DOHH2 (cell line): ENCODE data around the gene GET4.

Experiments
- CTCF ChIP-seq: fragments of 200-600 bp; sonication (generic); IDR thresholded peaks from one replicate; pipeline ENCODE4 v1.5.1; 2014; ENCODE audit warnings: antibody characterized with exemption, mild to moderate bottlenecking, low read depth, low read length; ENCODE audit not compliant: poor library complexity, severe bottlenecking
- EZH2phosphoT487 ChIP-seq: fragments of 200-600 bp; sonication (generic); IDR thresholded peaks from 2 replicates; pipeline ENCODE4 v1.6.1; 2017; ENCODE audit warnings: borderline replicate concordance, mild to moderate bottlenecking, antibody characterized with exemption, low read length, moderate library complexity, mixed read lengths

DNA sequence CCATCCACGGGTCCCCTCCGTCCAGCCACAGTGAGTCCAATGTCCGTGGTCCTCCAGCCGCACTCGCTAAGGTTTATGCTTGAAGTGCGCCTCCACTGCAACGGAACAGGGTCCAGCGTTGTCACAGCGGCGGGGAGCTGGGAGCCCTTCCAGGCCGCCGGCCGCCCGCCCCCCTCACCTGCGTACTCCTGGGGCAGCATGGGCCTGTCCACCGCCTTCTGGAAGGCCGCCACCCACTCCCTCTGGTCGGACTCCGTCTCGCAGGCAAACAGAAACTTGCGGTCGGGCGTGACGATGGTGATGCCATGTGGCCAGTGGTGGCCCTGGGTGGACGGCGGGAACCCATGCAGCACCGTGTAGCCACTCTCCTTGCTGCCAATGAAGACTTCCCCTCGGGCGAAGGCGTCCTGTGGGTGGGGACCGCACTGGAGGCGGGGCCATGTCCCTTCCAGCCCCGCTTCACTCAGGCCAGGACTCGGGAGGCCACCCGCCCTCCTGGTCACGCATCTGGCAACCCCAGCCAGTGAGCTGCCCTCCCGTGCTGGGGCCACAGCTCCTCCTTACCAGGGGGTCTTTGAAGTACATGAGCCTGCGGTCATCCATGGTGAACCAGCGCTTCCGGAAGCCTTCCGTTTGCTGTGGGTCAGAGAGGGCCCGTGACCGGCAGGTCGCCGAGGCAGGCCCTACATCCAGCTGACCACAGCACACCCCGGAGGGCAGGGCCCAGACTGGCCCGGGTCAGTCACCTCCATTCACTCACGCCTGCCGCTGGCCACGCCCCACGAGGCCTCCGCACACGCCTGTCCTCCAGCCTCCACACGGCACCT lies 22.7 kb downstream of the GET4 start:
- TF ChIP-seq CTCF = no peak
- no peak for TF ChIP-seq EZH2phosphoT487
